Mesodermal cell (in vitro differentiated cells): ENCODE results near the gene ZNF618.

Experiments
- H3K27ac ChIP-seq: 2 replicates; pipeline ENCODE4 v1.7.0; 2013; ENCODE audit warnings: mild to moderate bottlenecking, low read depth, low read length, moderate library complexity; ENCODE audit not compliant: severe bottlenecking
- H3K36me3 ChIP-seq: 2 replicates; pipeline ENCODE4 v1.7.1; 2013; ENCODE audit warnings: mild to moderate bottlenecking, low read length, moderate library complexity; ENCODE audit not compliant: control insufficient read depth, insufficient read depth
- H3K4me1 ChIP-seq: one replicate; pipeline ENCODE4 v1.7.1; 2013; ENCODE audit warnings: mild to moderate bottlenecking, low read length; ENCODE audit not compliant: insufficient read depth, control insufficient read depth, poor library complexity, severe bottlenecking
- H3K4me3 ChIP-seq: 2 replicates; pipeline ENCODE4 v1.7.0; 2013; ENCODE audit warnings: low read length, control low read depth, mild to moderate bottlenecking; ENCODE audit not compliant: insufficient read depth, poor library complexity, severe bottlenecking; ENCODE audit errors: extremely low read depth
- H3K9me3 ChIP-seq: 2 replicates; pipeline ENCODE4 v1.7.1; 2013; ENCODE audit warnings: mild to moderate bottlenecking, low read length, moderate library complexity; ENCODE audit not compliant: control insufficient read depth
- WGBS, 2 experiments: methylation state at CpG; one replicate each; pipeline ENCODE4 v1.1.5; 2013; ENCODE audit warnings: missing lambda C conversion rate in 2 of 2; ENCODE audit not compliant: insufficient coverage in 2 of 2; 5-methylcytosine and 5-hydroxymethylcytosine counted together

The ZNF618 gene

DNA sequence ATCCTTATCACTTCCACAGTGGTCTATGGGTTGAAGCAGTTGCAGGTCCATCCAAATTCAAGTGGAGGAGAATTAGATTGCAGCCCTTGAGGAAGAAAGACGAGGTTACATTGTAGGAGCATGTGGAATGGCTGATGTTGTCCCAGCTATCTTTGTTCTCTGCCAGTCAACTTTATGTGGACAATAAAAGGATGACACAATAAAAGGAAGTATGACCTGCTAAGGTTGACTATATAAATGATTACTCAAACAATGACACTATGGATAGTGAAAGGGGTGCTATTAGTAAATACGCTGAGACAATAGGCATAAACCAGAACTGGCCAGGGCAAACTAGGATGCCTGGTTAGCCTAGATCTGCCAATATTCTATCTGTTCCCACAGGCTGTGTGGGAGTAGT, 12.8 kb upstream of the ZNF618 start:
- 77 to 100% methylated on average over 1 to 2 of the region's 2 CpGs for WGBS, 2 experiments
- Histone ChIP-seq H3K4me1 (no peaks in the 10 kb centered on the region), H3K4me3 (no peak overlapping the region), H3K36me3 (no peaks in the 10 kb centered on the region), H3K27ac (no peak overlapping the region), H3K9me3 (no peaks in the 10 kb centered on the region)

DNA sequence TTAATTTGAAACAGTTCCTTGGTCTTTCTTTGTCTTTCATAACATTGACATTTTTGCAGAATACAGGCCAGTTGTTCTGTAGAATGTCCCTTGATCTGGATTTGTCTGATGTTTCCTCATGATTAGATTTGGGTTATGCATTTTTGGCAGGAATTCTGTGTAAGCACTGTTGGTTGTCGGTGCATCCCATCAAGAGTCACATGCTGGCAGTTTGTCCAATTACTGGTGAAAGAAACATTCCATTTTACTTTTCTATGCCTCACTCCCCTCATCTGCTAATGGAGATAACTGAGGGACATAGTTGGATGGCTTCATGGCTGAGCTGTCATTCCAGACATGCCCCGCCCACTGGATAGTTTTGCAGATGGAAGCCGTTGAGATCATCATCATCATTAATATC, 7.6 kb upstream of the ZNF618 start:
- no peaks in the 10 kb centered on the region for H3K9me3 ChIP-seq
- no peaks in the 10 kb centered on the region for H3K36me3 ChIP-seq
- no peaks in the 10 kb centered on the region for H3K4me1 ChIP-seq
- 100% methylated on average over 1 to 2 of the region's 3 CpGs for WGBS, 2 experiments
- H3K27ac ChIP-seq = no peak overlapping the region
- no peak overlapping the region for H3K4me3 ChIP-seq

DNA sequence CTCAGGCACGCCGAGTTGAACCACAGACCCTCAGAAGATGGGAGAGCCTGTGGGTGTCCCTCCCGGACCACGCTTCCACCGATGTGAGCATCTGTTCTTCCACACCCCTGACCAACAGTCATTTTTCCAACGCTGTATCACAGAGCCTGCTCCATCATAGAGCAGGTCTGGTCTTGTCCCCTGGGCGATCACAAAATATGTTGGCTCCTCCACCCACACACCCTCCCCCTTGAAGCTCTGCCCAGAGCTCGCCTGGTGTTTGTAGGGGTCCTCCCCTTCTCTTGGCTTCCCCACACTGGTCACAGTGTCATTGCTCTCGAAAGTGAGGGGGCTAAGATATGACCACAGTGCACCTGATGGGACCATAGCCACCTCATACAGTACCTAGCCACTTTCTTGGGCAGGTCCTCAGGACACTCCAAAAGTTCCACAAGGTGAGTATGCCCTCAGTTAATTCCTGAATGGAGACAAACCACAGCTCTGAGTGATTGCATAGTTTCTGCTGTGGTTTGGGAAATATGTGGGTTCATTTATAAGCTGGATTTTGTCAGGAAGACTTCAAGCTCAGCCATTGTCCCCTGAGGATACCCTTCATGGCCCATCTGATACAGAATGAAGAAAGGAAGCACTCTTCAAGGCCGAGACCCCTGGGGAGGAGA, 3.5 kb upstream of the ZNF618 start:
- Histone ChIP-seq H3K36me3 (no peaks in the 10 kb centered on the region), H3K9me3 (no peaks in the 10 kb centered on the region), H3K4me3 (no peak overlapping the region), H3K4me1 (peaks cover 3% of the 10 kb centered on the region), H3K27ac (no peak overlapping the region)
- WGBS, 2 experiments = 93 to 95% methylated on average over 7 to 10 of the region's 10 CpGs

DNA sequence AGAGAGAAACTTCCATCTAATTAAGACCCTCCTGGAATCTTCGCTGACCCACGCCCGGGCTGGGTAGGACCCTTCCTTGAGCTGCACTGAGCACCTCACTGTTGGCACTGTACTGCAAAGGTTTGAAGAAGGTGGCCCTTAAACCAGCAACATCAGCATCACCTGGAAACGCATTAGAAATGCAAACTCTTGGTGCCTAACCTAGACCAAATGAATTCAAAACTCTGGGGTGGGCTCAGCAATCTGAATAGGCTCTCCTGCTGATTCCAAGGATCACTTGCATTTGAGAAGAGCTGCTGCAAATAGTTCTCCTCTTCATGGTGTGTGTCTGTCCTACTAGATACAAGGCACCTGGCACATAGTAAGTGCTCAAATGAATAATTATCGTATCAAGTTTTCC, 2.7 kb upstream of the ZNF618 start:
- H3K36me3 ChIP-seq = no peaks in the 10 kb centered on the region

DNA sequence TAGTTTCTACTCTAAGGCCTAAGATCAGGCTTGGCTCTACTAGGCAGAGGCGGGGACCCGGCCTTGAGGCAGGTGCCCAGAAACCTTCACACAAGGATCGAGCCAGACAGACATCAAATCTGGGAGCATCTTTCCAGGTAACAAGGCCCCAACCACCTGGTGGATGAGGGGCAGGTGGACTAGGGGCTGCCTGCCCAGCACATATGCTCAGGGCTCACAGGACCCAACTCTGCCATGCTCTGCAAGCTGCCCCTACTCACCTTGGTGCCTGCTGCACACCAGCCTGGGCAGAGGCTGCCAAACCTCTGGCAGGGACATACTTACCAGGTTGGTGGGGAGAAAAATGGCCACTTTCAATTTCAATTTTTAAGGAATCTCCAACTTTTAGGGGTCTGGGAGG, 2.2 kb upstream of the ZNF618 start:
- Histone ChIP-seq H3K9me3 (no peaks in the 10 kb centered on the region), H3K4me3 (no peak overlapping the region), H3K4me1 (peaks cover 3% of the 10 kb centered on the region), H3K27ac (no peak overlapping the region), H3K36me3 (no peaks in the 10 kb centered on the region)
- 90 to 96% methylated on average over 3 of the region's 3 CpGs for WGBS, 2 experiments

More for the DNA sequence above, 2.7 kb upstream of the ZNF618 start:
- Histone ChIP-seq H3K4me3 (no peak overlapping the region), H3K9me3 (no peaks in the 10 kb centered on the region), H3K4me1 (peaks cover 3% of the 10 kb centered on the region), H3K27ac (no peak overlapping the region)
- WGBS, 2 experiments = 77 to 83% methylated on average over 2 to 5 of the region's 5 CpGs

DNA sequence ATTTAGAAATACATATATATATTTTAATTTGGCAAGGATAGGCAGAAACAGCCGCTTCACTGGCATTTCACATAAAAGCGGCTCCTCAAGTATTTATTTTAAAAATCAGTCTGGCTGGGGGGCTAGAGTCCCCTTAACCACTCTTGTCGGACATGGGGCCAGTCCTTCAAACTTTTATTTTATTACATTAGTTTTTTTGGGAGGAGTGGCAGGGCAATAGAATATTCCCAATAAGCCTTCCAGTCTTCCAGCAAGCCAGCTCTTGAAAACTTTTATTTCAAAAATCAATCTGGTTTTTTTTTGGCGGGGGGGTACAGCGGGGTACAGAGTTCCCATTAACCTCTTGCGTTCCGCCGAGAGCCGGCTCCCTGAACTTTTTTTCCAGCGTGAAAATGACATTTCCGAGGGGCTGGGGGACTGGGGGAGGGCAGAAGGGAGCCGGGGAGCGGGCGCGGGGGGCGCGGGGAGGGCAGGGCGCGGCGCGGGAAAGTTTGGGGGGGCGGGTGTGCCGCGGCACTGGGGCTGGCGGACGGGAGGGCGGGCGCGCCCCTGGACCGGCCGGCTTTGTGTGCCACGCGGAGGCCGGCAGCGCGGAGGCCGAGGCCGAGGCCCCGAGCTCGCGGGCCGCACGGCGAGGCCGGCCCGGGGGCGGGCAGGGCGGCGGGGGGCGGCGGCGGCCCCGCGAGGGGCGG, 504 bp upstream of the ZNF618 start:
- Histone ChIP-seq H3K9me3 (no peaks in the 10 kb centered on the region), H3K36me3 (peaks cover 3% of the 10 kb centered on the region), H3K4me3 (peak overlapping the region; percentile 35), H3K27ac (peak overlapping the region; percentile 49), H3K4me1 (peaks cover 3% of the 10 kb centered on the region)
- 0 to 2% methylated on average over 10 to 16 of the region's 55 CpGs for WGBS, 2 experiments

DNA sequence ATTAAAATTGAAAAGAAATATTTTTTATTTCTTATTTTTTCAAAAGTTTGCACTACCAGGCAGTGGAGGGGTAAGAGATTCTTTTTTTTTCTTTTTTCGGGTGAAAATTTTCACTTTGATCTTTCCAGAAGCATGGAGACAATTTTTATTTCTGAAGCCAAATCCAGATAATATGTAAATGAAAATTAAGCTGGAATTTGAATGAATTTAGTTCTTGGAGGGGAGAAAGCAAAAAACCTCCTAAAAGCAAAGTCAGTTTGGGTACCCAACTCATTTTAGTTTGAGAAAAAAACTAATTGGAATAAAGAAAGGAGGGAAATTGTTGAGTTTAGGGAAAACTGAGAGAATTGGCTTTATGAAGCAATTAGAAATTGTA, 872 bp downstream of the ZNF618 start:
- H3K9me3 ChIP-seq = no peaks in the 10 kb centered on the region
- peaks cover 3% of the 10 kb centered on the region for H3K4me1 ChIP-seq
- H3K4me3 ChIP-seq = peak overlapping the region; percentile 94
- H3K36me3 ChIP-seq = peaks cover 6% of the 10 kb centered on the region
- WGBS, 2 experiments = no CpG with 5 or more reads among the region's 1 CpG
- H3K27ac ChIP-seq = no peak overlapping the region

DNA sequence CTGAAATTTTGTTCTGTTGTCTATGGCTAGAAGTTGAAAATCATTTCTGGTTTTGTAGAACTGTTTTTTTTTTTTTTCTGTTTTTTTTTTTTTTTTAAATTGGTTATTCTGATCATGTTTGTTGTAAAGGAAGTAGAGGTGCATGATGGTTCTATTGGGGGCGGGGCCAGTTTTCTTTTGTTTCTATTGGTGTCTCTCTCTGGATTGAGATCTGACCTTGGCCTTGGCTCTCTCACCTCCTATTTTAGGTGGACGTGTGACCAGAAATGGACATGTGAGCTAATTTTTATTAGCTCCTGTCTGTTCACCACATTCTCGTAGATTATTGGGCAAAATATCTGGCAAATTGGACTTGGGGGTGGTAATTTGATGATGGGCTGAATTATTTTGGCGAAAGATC, 3.2 kb downstream of the ZNF618 start:
- Histone ChIP-seq H3K27ac (no peak overlapping the region), H3K4me3 (no peak overlapping the region)
- WGBS, 2 experiments = 96 to 100% methylated on average over 2 to 4 of the region's 4 CpGs

DNA sequence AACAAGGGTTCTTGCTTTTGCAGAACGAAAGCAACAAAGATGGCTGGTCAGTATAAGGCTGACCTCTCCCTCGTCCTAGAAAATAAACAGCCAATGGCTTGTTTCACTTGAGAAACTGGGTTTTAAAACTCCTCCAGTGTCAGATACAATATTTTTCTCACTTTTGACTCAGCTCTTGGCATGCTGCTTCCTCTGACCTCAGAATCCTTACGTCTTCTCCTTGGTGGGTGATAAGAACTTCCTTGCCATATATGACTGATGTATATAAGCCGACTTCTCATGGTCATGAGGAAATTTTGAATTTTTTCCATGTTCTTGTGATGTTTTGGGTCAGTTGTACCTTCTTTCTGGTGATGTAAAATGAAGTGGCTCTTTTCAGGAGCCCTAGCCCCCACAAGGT, 3.8 kb downstream of the ZNF618 start:
- H3K36me3 ChIP-seq = peaks cover 6% of the 10 kb centered on the region
- no peak overlapping the region for H3K4me3 ChIP-seq
- WGBS, 2 experiments = 73 to 100% methylated on average over 2 of the region's 4 CpGs
- H3K4me1 ChIP-seq = peaks cover 3% of the 10 kb centered on the region
- no peaks in the 10 kb centered on the region for H3K9me3 ChIP-seq
- H3K27ac ChIP-seq = no peak overlapping the region

More for the DNA sequence above, 3.2 kb downstream of the ZNF618 start:
- H3K4me1 ChIP-seq = peaks cover 3% of the 10 kb centered on the region
- H3K9me3 ChIP-seq = no peaks in the 10 kb centered on the region
- H3K36me3 ChIP-seq = peaks cover 6% of the 10 kb centered on the region

DNA sequence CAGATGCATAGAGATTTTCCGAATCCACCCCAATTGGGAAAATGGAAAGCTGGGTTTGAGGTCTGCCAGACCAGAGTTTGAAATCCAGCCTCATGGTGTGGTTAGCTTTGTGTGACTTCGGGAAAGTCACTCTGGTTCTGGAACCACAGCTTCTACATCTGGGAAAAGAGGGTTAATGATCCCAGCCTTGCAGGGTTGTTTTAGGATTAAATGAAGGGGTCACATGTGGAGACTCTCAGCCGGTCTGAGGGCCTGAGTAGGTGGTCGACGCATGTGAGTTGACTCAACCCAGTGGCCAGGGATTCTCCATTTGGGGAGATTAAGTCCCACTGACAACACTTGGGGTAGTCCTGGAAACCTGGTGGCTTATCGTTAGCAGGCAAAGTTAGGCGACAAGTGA, 6.1 kb downstream of the ZNF618 start:
- H3K36me3 ChIP-seq = peaks cover 6% of the 10 kb centered on the region
- no peaks in the 10 kb centered on the region for H3K9me3 ChIP-seq
- H3K27ac ChIP-seq = no peak overlapping the region
- WGBS, 2 experiments = 94 to 96% methylated on average over 6 to 7 of the region's 7 CpGs
- peaks cover 7% of the 10 kb centered on the region for H3K4me1 ChIP-seq
- H3K4me3 ChIP-seq = no peak overlapping the region

DNA sequence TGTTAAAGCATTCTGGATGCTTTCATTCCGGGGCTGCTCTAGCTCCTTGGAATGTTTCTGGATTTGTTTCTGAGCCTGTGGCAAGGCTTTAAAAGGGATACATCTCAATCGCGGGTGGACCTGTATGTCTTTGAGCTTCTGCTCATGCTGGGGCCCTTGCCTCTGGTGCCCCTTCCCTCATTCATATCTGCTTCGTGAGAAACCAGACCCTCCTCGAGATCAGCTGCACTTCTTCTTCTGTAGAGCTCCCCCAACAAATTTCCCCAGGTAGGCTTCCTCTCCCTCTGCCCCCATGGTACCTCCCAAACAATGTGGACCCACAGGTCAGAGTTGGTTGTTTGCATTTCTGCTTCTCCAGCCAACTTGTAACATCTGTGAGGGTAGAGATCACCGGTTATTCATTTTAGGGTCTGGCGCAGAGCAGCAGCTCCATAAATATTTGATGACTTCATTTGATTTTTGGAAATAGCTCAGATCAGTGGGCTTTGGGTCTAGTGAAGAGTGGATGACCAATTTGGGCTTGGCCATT, 6.6 kb downstream of the ZNF618 start:
- 90 to 96% methylated on average over 6 to 7 of the region's 7 CpGs for WGBS, 2 experiments
- Histone ChIP-seq H3K4me3 (no peak overlapping the region), H3K27ac (no peak overlapping the region), H3K4me1 (peaks cover 7% of the 10 kb centered on the region), H3K9me3 (no peaks in the 10 kb centered on the region), H3K36me3 (peaks cover 6% of the 10 kb centered on the region)
